NCI-H128 (cell line): Measurements from ENCODE around the gene CUL4A.

ENCODE experiments used
- DNase-seq: peaks from one replicate; lab custom pipeline; 2025; ENCODE audit not compliant: unreplicated experiment; lab: John Stamatoyannopoulos, UW

Gene CUL4A

GRCh38 chr13:113179374-113180230, 29.8 kb upstream of the CUL4A start:
- DNase-seq, result no peak

GRCh38 chr13:113182046-113182445, 27.4 kb upstream of the CUL4A start:
- no peak for DNase-seq

GRCh38 chr13:113183450-113184129, 25.8 kb upstream of the CUL4A start:
- DNase-seq, result no peak

- DNase-seq, result no peak
Measured at GRCh38 chr13:113184568-113185440, 24.6 kb upstream of the CUL4A start.

- no peak for DNase-seq
Measured at GRCh38 chr13:113186061-113186900, 23.1 kb upstream of the CUL4A start.

GRCh38 chr13:113187263-113187669, 22.1 kb upstream of the CUL4A start:
- DNase-seq, result no peak

GRCh38 chr13:113187883-113188665, 21.3 kb upstream of the CUL4A start:
- no peak for DNase-seq

GRCh38 chr13:113190181-113190580, 19.2 kb upstream of the CUL4A start:
- no peak for DNase-seq

GRCh38 chr13:113192279-113192678, 17.1 kb upstream of the CUL4A start:
- no peak for DNase-seq

GRCh38 chr13:113192902-113193301, 16.5 kb upstream of the CUL4A start:
- DNase-seq, result no peak

GRCh38 chr13:113195360-113195759, 14.1 kb upstream of the CUL4A start:
- no peak for DNase-seq

GRCh38 chr13:113196970-113197737, 12.3 kb upstream of the CUL4A start:
- DNase-seq, result no peak

- no peak for DNase-seq
Measured at GRCh38 chr13:113201815-113202214, 7.6 kb upstream of the CUL4A start.

- no peak for DNase-seq
Measured at GRCh38 chr13:113202912-113203311, 6.5 kb upstream of the CUL4A start.

- no peak for DNase-seq
Measured at GRCh38 chr13:113203507-113204377, 5.7 kb upstream of the CUL4A start.

- DNase-seq, result no peak
Measured at GRCh38 chr13:113204378-113204734, 5.1 kb upstream of the CUL4A start.

- no peak for DNase-seq
Measured at GRCh38 chr13:113205428-113205931, 3.9 kb upstream of the CUL4A start.

- no peak for DNase-seq
Measured at GRCh38 chr13:113207460-113207859, 2.0 kb upstream of the CUL4A start.
